NCI-H226 (cell line): Measurements from ENCODE around the gene GPRASP3.

Experiments
- DNase-seq: peaks from one replicate; pipeline ENCODE4 v3.0.0-alpha.2; 2015

GPRASP3 gene

DNA sequence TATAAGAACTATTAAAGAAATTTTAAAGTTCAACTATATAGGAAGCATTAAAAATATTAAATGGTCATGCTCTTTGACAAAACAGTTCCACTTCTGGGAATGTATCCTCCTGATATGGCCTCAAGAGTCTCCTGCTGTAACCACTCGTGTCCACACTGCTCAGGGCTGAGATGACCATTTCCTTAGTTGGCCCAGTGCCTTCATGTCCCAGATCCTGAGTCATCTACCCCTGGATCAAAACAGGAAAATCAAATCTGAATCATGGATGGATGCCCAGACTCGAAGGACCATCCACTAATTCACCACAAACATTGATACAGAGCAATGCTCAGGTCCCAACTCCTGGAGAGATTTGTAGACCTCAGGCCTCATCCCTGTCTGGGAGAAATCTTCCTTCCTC is 44.7 kb downstream of the GPRASP3 start:
- peak; percentile 34 for DNase-seq

DNA sequence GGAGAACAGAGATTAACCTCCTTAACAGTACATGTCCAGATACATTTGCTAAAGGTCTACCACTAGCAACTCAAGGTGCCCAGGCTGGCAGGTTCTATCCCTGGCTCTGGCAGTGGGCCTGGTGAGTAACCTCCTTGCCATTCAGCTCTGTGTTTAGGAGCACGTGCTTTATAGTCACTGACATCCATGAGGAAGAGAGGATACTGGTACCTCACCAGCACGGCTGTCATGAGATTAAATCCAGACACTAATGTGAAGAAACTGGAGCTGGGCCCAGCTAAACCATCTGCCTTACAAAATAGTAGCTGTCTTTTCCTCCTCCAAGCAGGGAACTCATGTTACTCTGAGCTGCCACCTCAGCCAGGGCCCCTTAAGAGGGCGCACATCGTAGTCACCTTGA is 45.3 kb downstream of the GPRASP3 start:
- peak; percentile 60 for DNase-seq

DNA sequence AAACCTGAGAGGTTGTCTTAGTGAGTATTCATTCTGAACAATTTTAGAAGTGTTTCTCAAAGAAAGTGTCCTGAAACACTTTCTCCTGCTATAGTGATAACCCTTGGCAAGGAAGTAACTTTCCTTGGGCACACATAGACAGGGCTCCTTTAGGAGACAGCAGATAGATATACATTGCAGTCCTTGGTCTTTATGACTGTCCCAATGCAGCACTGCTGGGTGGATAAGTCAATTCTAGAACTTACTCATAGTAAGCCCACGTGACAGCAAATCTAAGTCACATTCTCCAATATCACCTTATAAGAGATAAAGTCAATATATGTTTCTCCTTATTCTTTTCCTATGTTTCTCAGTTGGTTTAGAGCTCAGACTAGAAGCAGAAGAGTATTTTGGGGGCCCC is 46.7 kb downstream of the GPRASP3 start:
- DNase-seq = no peak

DNA sequence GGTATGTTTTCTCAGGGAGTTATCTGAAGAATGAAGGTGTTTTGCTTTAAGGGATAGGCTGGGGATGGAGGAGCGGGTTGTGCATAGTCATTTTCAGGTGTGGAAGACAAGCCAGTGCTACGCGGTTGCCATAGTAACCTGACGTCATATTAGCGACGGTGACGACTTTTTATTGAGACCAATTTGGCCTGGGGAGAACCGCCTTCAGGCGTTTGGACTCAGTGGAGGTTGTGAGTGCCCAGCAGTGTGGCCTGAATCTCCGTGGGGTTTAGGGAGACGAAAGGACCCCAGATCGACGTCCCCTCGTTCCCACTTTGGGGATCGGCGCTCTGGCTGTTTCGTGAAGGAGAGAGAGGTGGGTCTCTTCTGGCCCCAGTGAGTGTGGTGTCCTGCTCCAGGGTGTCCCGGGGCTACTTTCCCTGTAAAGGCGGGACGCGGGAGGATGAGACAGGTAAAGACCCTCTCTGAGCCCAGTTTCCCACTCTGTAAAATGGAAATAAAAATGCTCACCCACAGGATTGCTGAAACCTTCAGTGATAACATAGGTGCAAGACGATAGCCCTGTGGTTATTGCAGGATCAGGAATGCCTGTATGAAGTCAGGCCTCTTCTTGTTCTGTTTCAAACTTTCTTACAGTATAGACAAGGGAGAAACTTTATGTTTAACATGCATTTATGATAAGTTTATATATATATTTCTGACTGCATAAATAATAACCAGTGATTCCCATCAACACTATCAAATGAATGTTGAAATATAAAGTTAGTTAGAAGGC is 48.6 kb downstream of the GPRASP3 start:
- DNase-seq = peak; percentile 67
